WTC11 (cell line): ENCODE results near the gene SCYGR1. TPM values are rescaled to one million over a fixed set of nuclear protein-coding genes. Genes with fewer than 3 reads are reported as not detected.

Source experiments
- ATAC-seq: fragments of 200-7000 bp; cut with Tn5 transposase; 2 replicates; pipeline ENCODE4 v1.10.0; 2021; ENCODE audit warnings: mild to moderate bottlenecking, moderate library complexity
- CTCF ChIA-PET: fragments of 300-600 bp; sonication (Branson Sonifier 250); formaldehyde crosslinking; loops from one replicate; lab custom pipeline; 2021; ENCODE audit warnings: antibody characterized with exemption; lab: Charles Lee
- POLR2A ChIA-PET: fragments of 350-600 bp; sonication (Branson Sonifier 250); formaldehyde crosslinking; loops from one replicate; lab custom pipeline; 2021; ENCODE audit warnings: antibody characterized with exemption; lab: Charles Lee
- DNase-seq: peaks from one replicate; pipeline ENCODE4 v3.0.0; 2021; ENCODE audit warnings: low spot score
- H3K27ac Mint-ChIP-seq: 2 replicates; pipeline ENCODE4 v1.8.0; 2021; ENCODE audit warnings: mixed read lengths
- H3K27me3 Mint-ChIP-seq: 2 replicates; pipeline ENCODE4 v1.8.0; 2021; ENCODE audit warnings: low read depth, mild to moderate bottlenecking, moderate library complexity, mixed read lengths
- H3K36me3 Mint-ChIP-seq: 2 replicates; pipeline ENCODE4 v1.8.0; 2021; ENCODE audit warnings: mixed read lengths
- H3K4me1 Mint-ChIP-seq: 2 replicates; pipeline ENCODE4 v1.8.0; 2022; ENCODE audit warnings: mixed read lengths
- H3K4me3 Mint-ChIP-seq: 2 replicates; pipeline ENCODE4 v1.8.0; 2021; ENCODE audit warnings: mild to moderate bottlenecking, moderate library complexity, mixed read lengths
- H3K9me3 Mint-ChIP-seq: 2 replicates; pipeline ENCODE4 v1.8.0; 2021; ENCODE audit warnings: mixed read lengths
- ATF1 ChIP-seq: sonication (generic); formaldehyde crosslinking; IDR thresholded peaks from 2 replicates; pipeline ENCODE4 v1.8.1; 2023; ENCODE audit warnings: mild to moderate bottlenecking, moderate library complexity, missing genetic modification reagents
- CREM ChIP-seq: sonication (generic); formaldehyde crosslinking; IDR thresholded peaks from 2 replicates; pipeline ENCODE4 v1.8.1; 2022; ENCODE audit warnings: mild to moderate bottlenecking, missing genetic modification reagents, moderate library complexity
- FOXP1 ChIP-seq: sonication (generic); formaldehyde crosslinking; IDR thresholded peaks from 2 replicates; pipeline ENCODE4 v1.8.0; 2022; ENCODE audit warnings: missing genetic modification reagents, mild to moderate bottlenecking, moderate library complexity, borderline replicate concordance
- GRHL2 ChIP-seq: fragments of 250-450 bp; sonication (Bioruptor Pico); IDR thresholded peaks from 2 replicates; pipeline ENCODE4 v1.8.0; 2022; ENCODE audit warnings: mild to moderate bottlenecking, moderate library complexity; ENCODE audit not compliant: insufficient replicate concordance, severe bottlenecking
- GTF2I ChIP-seq: fragments of 250-450 bp; sonication (Bioruptor Pico); conservative IDR thresholded peaks from 2 replicates; pipeline ENCODE4 v1.4.0; 2021; ENCODE audit warnings: mild to moderate bottlenecking
- JAZF1 ChIP-seq: fragments of 250-450 bp; sonication (Bioruptor Pico); IDR thresholded peaks from 2 replicates; pipeline ENCODE4 v1.9.0; 2021; ENCODE audit warnings: moderate library complexity, mild to moderate bottlenecking, inconsistent platforms
- MXD4 ChIP-seq: fragments of 250-450 bp; sonication (Bioruptor Pico); IDR thresholded peaks from 2 replicates; pipeline ENCODE4 v1.8.0; 2021; ENCODE audit warnings: mild to moderate bottlenecking, moderate library complexity, borderline replicate concordance
- NR1H2 ChIP-seq: sonication (generic); formaldehyde crosslinking; IDR thresholded peaks from 2 replicates; pipeline ENCODE4 v1.9.0; 2021; ENCODE audit warnings: mild to moderate bottlenecking, moderate library complexity, missing genetic modification reagents
- NR2C2 ChIP-seq: sonication (generic); formaldehyde crosslinking; IDR thresholded peaks from 2 replicates; pipeline ENCODE4 v1.8.0; 2022; ENCODE audit warnings: mild to moderate bottlenecking, missing genetic modification reagents
- OVOL2 ChIP-seq: fragments of 250-450 bp; sonication (Bioruptor Pico); IDR thresholded peaks from 2 replicates; pipeline ENCODE4 v1.9.0; 2021; ENCODE audit warnings: mild to moderate bottlenecking, borderline replicate concordance
- SOX15 ChIP-seq: fragments of 250-450 bp; sonication (Bioruptor Pico); IDR thresholded peaks from 2 replicates; pipeline ENCODE4 v1.9.0; 2021; ENCODE audit warnings: mild to moderate bottlenecking
- ZNF317 ChIP-seq: sonication (generic); formaldehyde crosslinking; IDR thresholded peaks from 2 replicates; pipeline ENCODE4 v1.8.1; 2023; ENCODE audit warnings: low read depth, mild to moderate bottlenecking, moderate library complexity, missing genetic modification reagents, borderline replicate concordance
- ZNF396 ChIP-seq: fragments of 250-450 bp; sonication (Bioruptor Pico); IDR thresholded peaks from 2 replicates; pipeline ENCODE4 v1.8.0; 2021; ENCODE audit warnings: mild to moderate bottlenecking, moderate library complexity, borderline replicate concordance
- ZNF416 ChIP-seq: fragments of 250-450 bp; sonication (Bioruptor Pico); IDR thresholded peaks from 2 replicates; pipeline ENCODE4 v1.9.0; 2021; ENCODE audit warnings: mild to moderate bottlenecking, inconsistent platforms
- total RNA-seq: library from RNA; stranded (reverse); gene quantifications from 3 replicates; pipeline ENCODE4 v1.2.3, GENCODE V29; 2021
- TF ChIP-seq, protein P1 (sequence below): fragments of 250-450 bp; sonication (Bioruptor Pico); IDR thresholded peaks from 2 replicates; pipeline ENCODE4 v1.9.0; 2021; ENCODE audit warnings: mild to moderate bottlenecking
- TF ChIP-seq, protein P2 (sequence below): sonication (generic); formaldehyde crosslinking; IDR thresholded peaks from 2 replicates; pipeline ENCODE4 v1.8.1; 2023; ENCODE audit warnings: mild to moderate bottlenecking, missing genetic modification reagents
- TF ChIP-seq, protein P3 (sequence below): fragments of 250-450 bp; sonication (Bioruptor Pico); IDR thresholded peaks from 2 replicates; pipeline ENCODE4 v1.9.0; 2021; ENCODE audit warnings: moderate library complexity, mild to moderate bottlenecking, inconsistent platforms, borderline replicate concordance
- TF ChIP-seq, protein P4 (sequence below): sonication (generic); formaldehyde crosslinking; IDR thresholded peaks from 2 replicates; pipeline ENCODE4 v1.8.1; 2022; ENCODE audit warnings: low read depth, mild to moderate bottlenecking, moderate library complexity, missing genetic modification reagents, borderline replicate concordance
- TF ChIP-seq, protein P5 (sequence below): sonication (generic); formaldehyde crosslinking; IDR thresholded peaks from 2 replicates; pipeline ENCODE4 v1.8.0; 2022; ENCODE audit warnings: mild to moderate bottlenecking, missing genetic modification reagents
- TF ChIP-seq, protein P6 (sequence below): fragments of 200-600 bp; IDR thresholded peaks from 2 replicates; pipeline ENCODE4 v1.8.0; 2022; ENCODE audit warnings: antibody characterized with exemption
- TF ChIP-seq, protein P7 (sequence below): sonication (generic); formaldehyde crosslinking; IDR thresholded peaks from 2 replicates; pipeline ENCODE4 v1.8.1; 2023; ENCODE audit warnings: mild to moderate bottlenecking, missing genetic modification reagents, moderate library complexity
- TF ChIP-seq, protein P8 (sequence below): sonication (generic); formaldehyde crosslinking; IDR thresholded peaks from 2 replicates; pipeline ENCODE4 v1.8.0; 2022; ENCODE audit warnings: missing genetic modification reagents

Gene SCYGR1
- total RNA-seq, 1 experiment from 2014 or later, result not detected

DNA sequence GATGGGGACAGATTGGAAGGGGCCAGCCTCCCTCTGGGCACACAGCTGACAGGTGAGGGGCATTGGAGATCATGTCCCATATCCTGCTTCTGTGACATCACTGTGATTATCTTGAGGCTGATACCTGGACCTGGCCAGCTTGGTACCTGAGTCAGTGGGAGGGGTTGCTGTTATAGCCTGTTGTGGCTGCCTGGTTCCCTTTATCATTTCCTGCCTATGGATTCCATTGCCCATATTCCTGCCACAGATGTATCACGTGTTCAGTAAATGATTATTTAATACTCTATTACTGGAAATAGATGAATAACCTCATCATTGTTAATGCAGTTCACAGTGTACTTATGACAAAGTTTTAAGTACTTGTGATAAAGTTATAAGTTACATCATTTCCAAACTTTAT, 7.8 kb upstream of the SCYGR1 start:
- TF ChIP-seq FOXP1 (CRISPR knock-in tag) (no peak), NR1H2 (no peak), ZNF396 (CRISPR knock-in tag) (no peak), MXD4 (CRISPR knock-in tag) (no peak), OVOL2 (no peak), GRHL2 (CRISPR knock-in tag) (no peak)
- TF ChIP-seq, protein P1, sequence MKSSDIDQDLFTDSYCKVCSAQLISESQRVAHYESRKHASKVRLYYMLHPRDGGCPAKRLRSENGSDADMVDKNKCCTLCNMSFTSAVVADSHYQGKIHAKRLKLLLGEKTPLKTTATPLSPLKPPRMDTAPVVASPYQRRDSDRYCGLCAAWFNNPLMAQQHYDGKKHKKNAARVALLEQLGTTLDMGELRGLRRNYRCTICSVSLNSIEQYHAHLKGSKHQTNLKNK (CRISPR knock-in tag), result no peak
- Mint-ChIP-seq H3K36me3 (no peaks in the 10 kb centered on the region), H3K9me3 (no peaks in the 10 kb centered on the region), H3K27ac (no peak overlapping the region), H3K4me1 (peaks cover 12% of the 10 kb centered on the region), H3K4me3 (no peak overlapping the region), H3K27me3 (no peaks in the 10 kb centered on the region)
- ChIA-PET POLR2A (no interaction called here), CTCF (no interaction called here)
- no peak for ATAC-seq
- no peak for DNase-seq

DNA sequence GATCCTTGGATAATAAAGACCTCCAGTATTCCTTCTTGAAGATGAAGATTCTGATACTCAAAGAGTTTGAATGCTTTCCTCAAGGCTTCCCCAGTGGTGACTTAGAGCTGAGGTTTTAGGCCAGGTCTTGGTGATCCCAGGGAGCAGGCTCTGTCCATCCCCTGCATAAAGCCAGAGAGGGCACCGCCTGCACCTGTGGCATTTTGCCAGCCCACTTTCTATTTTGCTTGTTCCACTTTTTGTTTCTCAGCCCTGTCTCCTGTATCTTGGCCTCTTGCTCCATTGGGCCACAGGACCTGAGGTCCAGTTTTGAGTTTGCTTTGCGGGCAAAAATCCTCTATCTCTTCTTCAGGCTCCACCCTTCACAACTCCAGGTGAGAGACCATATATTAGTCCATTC, 6.7 kb upstream of the SCYGR1 start:
- no peak for DNase-seq
- Mint-ChIP-seq H3K27me3 (no peaks in the 10 kb centered on the region), H3K9me3 (no peaks in the 10 kb centered on the region), H3K36me3 (no peaks in the 10 kb centered on the region), H3K27ac (no peak overlapping the region), H3K4me3 (no peak overlapping the region), H3K4me1 (peaks cover 12% of the 10 kb centered on the region)
- no peak for ATAC-seq
- POLR2A ChIA-PET, result no interaction called here
- CTCF ChIA-PET, result no interaction called here
- TF ChIP-seq NR2C2 (CRISPR knock-in tag) (no peak), OVOL2 (no peak), ZNF416 (CRISPR knock-in tag) (no peak), GRHL2 (CRISPR knock-in tag) (no peak), ZNF317 (no peak), ATF1 (no peak), CREM (CRISPR knock-in tag) (no peak), SOX15 (CRISPR knock-in tag) (no peak), GTF2I (CRISPR knock-in tag) (no peak), ZNF396 (CRISPR knock-in tag) (no peak), JAZF1 (CRISPR knock-in tag) (no peak)
- TF ChIP-seq, protein P2, sequence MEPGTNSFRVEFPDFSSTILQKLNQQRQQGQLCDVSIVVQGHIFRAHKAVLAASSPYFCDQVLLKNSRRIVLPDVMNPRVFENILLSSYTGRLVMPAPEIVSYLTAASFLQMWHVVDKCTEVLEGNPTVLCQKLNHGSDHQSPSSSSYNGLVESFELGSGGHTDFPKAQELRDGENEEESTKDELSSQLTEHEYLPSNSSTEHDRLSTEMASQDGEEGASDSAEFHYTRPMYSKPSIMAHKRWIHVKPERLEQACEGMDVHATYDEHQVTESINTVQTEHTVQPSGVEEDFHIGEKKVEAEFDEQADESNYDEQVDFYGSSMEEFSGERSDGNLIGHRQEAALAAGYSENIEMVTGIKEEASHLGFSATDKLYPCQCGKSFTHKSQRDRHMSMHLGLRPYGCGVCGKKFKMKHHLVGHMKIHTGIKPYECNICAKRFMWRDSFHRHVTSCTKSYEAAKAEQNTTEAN (CRISPR knock-in tag), result no peak
- TF ChIP-seq, protein P3, sequence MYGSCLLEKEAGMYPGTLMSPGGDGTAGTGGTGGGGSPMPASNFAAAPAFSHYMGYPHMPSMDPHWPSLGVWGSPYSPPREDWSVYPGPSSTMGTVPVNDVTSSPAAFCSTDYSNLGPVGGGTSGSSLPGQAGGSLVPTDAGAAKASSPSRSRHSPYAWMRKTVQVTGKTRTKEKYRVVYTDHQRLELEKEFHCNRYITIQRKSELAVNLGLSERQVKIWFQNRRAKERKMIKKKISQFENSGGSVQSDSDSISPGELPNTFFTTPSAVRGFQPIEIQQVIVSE, result no peak
- TF ChIP-seq, protein P4, sequence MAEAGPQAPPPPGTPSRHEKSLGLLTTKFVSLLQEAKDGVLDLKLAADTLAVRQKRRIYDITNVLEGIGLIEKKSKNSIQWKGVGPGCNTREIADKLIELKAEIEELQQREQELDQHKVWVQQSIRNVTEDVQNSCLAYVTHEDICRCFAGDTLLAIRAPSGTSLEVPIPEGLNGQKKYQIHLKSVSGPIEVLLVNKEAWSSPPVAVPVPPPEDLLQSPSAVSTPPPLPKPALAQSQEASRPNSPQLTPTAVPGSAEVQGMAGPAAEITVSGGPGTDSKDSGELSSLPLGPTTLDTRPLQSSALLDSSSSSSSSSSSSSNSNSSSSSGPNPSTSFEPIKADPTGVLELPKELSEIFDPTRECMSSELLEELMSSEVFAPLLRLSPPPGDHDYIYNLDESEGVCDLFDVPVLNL (CRISPR knock-in tag), result no peak
- TF ChIP-seq, protein P1 (CRISPR knock-in tag), result no peak
- TF ChIP-seq, protein P5, sequence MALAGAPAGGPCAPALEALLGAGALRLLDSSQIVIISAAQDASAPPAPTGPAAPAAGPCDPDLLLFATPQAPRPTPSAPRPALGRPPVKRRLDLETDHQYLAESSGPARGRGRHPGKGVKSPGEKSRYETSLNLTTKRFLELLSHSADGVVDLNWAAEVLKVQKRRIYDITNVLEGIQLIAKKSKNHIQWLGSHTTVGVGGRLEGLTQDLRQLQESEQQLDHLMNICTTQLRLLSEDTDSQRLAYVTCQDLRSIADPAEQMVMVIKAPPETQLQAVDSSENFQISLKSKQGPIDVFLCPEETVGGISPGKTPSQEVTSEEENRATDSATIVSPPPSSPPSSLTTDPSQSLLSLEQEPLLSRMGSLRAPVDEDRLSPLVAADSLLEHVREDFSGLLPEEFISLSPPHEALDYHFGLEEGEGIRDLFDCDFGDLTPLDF (CRISPR knock-in tag), result no peak
- TF ChIP-seq, protein P6, sequence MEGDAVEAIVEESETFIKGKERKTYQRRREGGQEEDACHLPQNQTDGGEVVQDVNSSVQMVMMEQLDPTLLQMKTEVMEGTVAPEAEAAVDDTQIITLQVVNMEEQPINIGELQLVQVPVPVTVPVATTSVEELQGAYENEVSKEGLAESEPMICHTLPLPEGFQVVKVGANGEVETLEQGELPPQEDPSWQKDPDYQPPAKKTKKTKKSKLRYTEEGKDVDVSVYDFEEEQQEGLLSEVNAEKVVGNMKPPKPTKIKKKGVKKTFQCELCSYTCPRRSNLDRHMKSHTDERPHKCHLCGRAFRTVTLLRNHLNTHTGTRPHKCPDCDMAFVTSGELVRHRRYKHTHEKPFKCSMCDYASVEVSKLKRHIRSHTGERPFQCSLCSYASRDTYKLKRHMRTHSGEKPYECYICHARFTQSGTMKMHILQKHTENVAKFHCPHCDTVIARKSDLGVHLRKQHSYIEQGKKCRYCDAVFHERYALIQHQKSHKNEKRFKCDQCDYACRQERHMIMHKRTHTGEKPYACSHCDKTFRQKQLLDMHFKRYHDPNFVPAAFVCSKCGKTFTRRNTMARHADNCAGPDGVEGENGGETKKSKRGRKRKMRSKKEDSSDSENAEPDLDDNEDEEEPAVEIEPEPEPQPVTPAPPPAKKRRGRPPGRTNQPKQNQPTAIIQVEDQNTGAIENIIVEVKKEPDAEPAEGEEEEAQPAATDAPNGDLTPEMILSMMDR, result no peak
- TF ChIP-seq, protein P7, sequence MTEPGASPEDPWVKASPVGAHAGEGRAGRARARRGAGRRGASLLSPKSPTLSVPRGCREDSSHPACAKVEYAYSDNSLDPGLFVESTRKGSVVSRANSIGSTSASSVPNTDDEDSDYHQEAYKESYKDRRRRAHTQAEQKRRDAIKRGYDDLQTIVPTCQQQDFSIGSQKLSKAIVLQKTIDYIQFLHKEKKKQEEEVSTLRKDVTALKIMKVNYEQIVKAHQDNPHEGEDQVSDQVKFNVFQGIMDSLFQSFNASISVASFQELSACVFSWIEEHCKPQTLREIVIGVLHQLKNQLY (CRISPR knock-in tag), result no peak
- TF ChIP-seq, protein P8, sequence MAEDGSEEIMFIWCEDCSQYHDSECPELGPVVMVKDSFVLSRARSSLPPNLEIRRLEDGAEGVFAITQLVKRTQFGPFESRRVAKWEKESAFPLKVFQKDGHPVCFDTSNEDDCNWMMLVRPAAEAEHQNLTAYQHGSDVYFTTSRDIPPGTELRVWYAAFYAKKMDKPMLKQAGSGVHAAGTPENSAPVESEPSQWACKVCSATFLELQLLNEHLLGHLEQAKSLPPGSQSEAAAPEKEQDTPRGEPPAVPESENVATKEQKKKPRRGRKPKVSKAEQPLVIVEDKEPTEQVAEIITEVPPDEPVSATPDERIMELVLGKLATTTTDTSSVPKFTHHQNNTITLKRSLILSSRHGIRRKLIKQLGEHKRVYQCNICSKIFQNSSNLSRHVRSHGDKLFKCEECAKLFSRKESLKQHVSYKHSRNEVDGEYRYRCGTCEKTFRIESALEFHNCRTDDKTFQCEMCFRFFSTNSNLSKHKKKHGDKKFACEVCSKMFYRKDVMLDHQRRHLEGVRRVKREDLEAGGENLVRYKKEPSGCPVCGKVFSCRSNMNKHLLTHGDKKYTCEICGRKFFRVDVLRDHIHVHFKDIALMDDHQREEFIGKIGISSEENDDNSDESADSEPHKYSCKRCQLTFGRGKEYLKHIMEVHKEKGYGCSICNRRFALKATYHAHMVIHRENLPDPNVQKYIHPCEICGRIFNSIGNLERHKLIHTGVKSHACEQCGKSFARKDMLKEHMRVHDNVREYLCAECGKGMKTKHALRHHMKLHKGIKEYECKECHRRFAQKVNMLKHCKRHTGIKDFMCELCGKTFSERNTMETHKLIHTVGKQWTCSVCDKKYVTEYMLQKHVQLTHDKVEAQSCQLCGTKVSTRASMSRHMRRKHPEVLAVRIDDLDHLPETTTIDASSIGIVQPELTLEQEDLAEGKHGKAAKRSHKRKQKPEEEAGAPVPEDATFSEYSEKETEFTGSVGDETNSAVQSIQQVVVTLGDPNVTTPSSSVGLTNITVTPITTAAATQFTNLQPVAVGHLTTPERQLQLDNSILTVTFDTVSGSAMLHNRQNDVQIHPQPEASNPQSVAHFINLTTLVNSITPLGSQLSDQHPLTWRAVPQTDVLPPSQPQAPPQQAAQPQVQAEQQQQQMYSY, result no peak
- TF ChIP-seq, all 79 proteins: peak for 0
